DOHH2 (cell line): ENCODE results near the gene SLC16A6.
"Not testable (repeated sequence)": the region's sequence is repeated elsewhere in the genome, so short reads cannot be mapped to it uniquely, and the experiment has no call there.

Experiments
- H3F3A ChIP-seq: fragments of 200-600 bp; sonication (generic), shearing (Covaris generic); 2 replicates; pipeline ENCODE4 v1.6.0; 2016; ENCODE audit warnings: antibody characterized with exemption, mild to moderate bottlenecking; ENCODE audit not compliant: control insufficient read depth, insufficient read depth
- H3K27ac ChIP-seq: fragments of 200-600 bp; sonication (generic); 2 replicates; pipeline ENCODE4 v1.5.1; 2014; ENCODE audit warnings: low read depth, mild to moderate bottlenecking, low read length, moderate library complexity
- H3K27me3 ChIP-seq: fragments of 200-600 bp; sonication (generic); 2 replicates; pipeline ENCODE4 v1.6.1; 2014; ENCODE audit warnings: mild to moderate bottlenecking, low read length, mixed read lengths; ENCODE audit not compliant: control insufficient read depth
- H3K36me3 ChIP-seq: fragments of 200-600 bp; sonication (generic); 2 replicates; pipeline ENCODE4 v1.6.1; 2014; ENCODE audit warnings: mild to moderate bottlenecking, low read length, moderate library complexity, mixed read lengths; ENCODE audit not compliant: control insufficient read depth
- H3K4me1 ChIP-seq: fragments of 200-600 bp; sonication (generic); 2 replicates; pipeline ENCODE4 v1.6.1; 2014; ENCODE audit warnings: mild to moderate bottlenecking, low read length, mixed read lengths; ENCODE audit not compliant: control insufficient read depth
- H3K4me2 ChIP-seq: fragments of 200-600 bp; sonication (generic); 2 replicates; pipeline ENCODE4 v1.6.0; 2014; ENCODE audit warnings: mild to moderate bottlenecking, low read length, moderate library complexity
- H3K4me3 ChIP-seq: fragments of 200-600 bp; sonication (generic); 2 replicates; pipeline ENCODE4 v1.5.1; 2014; ENCODE audit warnings: mild to moderate bottlenecking, low read length, mixed read lengths
- H3K79me2 ChIP-seq: fragments of 200-600 bp; sonication (generic); 2 replicates; pipeline ENCODE4 v1.6.1; 2014; ENCODE audit warnings: mild to moderate bottlenecking, low read length, mixed read lengths; ENCODE audit not compliant: control insufficient read depth
- H3K9me2 ChIP-seq: fragments of 200-600 bp; sonication (generic); replicated peaks from 2 replicates; pipeline ENCODE4 v1.6.1; 2014; ENCODE audit warnings: mild to moderate bottlenecking, low read length, mixed read lengths; ENCODE audit not compliant: control insufficient read depth
- H3K9me3 ChIP-seq: fragments of 200-600 bp; sonication (generic); 2 replicates; pipeline ENCODE4 v1.6.1; 2014; ENCODE audit warnings: antibody characterized with exemption, low read length, mixed read lengths; ENCODE audit not compliant: control insufficient read depth, insufficient read depth
- H4K20me1 ChIP-seq: fragments of 200-600 bp; sonication (generic); 2 replicates; pipeline ENCODE4 v1.6.0; 2014; ENCODE audit warnings: low read depth, mild to moderate bottlenecking, antibody characterized with exemption, low read length, moderate library complexity; ENCODE audit not compliant: control insufficient read depth, insufficient read depth
- EZH2phosphoT487 ChIP-seq: fragments of 200-600 bp; sonication (generic); IDR thresholded peaks from 2 replicates; pipeline ENCODE4 v1.6.1; 2017; ENCODE audit warnings: borderline replicate concordance, mild to moderate bottlenecking, antibody characterized with exemption, low read length, moderate library complexity, mixed read lengths
- TF ChIP-seq, protein P1 (sequence below): fragments of 200-600 bp; sonication (generic); IDR thresholded peaks from one replicate; pipeline ENCODE4 v1.5.1; 2014; ENCODE audit warnings: antibody characterized with exemption, mild to moderate bottlenecking, low read depth, low read length; ENCODE audit not compliant: poor library complexity, severe bottlenecking

Gene SLC16A6

DNA sequence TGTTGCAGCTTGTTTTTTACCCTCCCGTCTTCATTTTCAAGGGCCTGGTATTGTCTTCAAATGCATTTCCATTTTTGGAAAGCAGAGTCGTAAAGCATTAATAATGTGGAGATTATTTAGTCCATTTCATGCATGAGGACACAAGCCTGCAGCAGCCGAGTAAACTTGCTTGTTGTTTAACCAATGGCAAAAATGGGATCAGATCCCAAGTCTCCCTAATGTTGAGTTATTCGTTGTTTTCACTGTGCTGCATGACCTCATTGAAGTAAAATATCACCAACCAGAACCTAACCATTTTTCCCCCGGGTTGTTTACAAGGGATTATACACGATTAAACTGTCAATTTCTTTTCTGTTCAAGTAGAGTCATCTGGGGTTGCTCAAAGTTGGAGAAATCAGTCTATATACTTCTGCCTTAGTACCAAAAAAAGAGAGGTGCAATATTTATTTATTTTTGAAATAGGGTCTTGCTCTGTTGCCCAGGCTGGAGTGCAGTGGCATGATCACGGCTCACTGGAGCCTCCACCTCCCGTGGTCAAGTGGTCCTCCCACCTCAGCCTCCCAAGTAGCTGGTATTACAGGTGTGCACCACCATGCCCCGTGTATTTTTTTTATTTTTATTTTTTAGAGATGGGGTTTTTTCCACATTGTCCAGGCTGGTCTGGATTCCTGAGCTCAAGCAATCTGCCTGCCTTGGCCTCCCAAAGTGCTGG, 30.7 kb downstream of the SLC16A6 start:
- Histone ChIP-seq H3F3A (peaks cover 45% of the 10 kb centered on the region), H4K20me1 (no peaks in the 10 kb centered on the region), H3K9me3 (no peaks in the 10 kb centered on the region), H3K4me3 (peak overlapping the region; percentile 72), H3K36me3 (peaks cover 48% of the 10 kb centered on the region), H3K9me2 (no peaks in the 10 kb centered on the region), H3K4me1 (peaks cover 82% of the 10 kb centered on the region), H3K4me2 (peak overlapping the region; percentile 91), H3K27ac (peak overlapping the region; percentile 97), H3K79me2 (peaks cover 35% of the 10 kb centered on the region), H3K27me3 (no peaks in the 10 kb centered on the region)
- TF ChIP-seq EZH2phosphoT487, result no peak

DNA sequence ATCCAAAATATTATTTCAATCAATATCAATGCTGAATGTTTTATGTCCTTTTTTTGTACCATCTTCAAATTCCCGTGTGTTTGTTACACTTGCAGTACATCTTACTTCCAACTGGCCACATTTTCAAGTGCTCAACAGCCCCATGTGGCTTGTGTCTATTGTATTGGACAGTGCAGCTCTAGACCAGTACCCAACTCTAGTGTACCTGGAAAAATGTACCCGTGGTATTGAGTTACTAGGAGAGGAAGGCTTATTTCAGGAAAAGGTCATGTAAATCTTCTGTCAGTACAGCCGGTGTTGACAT, 31.3 kb downstream of the SLC16A6 start:
- peaks cover 50% of the 10 kb centered on the region for H3F3A ChIP-seq

DNA sequence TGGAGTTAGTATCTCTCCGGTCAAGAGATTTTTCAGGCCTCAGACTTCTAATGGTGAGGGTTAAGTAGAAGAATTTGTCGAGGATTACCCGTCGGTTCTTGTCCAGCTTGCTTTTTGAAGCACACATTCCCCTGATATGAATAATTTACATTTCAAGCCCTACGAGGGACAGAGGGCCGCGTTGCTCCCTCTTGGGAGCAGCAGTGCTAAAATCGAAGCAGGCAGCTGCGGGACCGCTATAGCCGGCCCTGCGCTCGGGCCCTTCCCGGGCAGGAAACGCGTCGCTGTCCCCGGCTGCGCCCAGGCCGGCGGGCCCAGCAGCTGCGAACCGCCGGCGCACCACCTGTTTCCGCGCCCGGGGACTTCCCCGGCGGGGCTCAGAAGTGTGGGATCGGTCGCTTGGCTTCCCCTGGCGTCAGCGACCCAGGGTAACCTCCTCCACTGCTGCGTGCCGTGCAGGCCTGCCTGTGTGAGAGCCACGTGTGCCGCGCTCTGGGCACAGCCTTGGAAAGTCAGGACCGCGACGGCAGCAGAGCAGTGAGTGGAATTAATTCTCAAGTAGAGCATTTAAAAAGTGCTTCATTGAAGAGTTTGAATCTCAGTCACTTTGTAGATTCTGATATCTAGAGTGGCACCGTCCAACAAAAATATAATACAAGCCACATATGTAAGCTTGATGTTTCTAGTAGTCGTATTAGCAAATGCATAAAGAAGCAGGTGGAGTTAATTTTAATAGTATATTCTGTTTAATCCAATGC, 31.9 kb downstream of the SLC16A6 start:
- H3F3A ChIP-seq, result peaks cover 48% of the 10 kb centered on the region
- H3K79me2 ChIP-seq, result peaks cover 46% of the 10 kb centered on the region
- peak overlapping the region; percentile 72 for H3K4me3 ChIP-seq
- H4K20me1 ChIP-seq, H3K27me3 ChIP-seq, H3K9me2 ChIP-seq, H3K9me3 ChIP-seq: not testable (repeated sequence)
- H3K4me1 ChIP-seq, result peaks cover 92% of the 10 kb centered on the region
- peak overlapping the region; percentile 97 for H3K27ac ChIP-seq
- H3K4me2 ChIP-seq, result peak overlapping the region; percentile 91
- H3K36me3 ChIP-seq, result peaks cover 59% of the 10 kb centered on the region

More for the DNA sequence above, 31.3 kb downstream of the SLC16A6 start:
- not testable (repeated sequence) for H3K9me3 ChIP-seq, H4K20me1 ChIP-seq, H3K27me3 ChIP-seq, H3K9me2 ChIP-seq
- H3K27ac ChIP-seq, result peak overlapping the region; percentile 97
- peak overlapping the region; percentile 72 for H3K4me3 ChIP-seq
- peaks cover 88% of the 10 kb centered on the region for H3K4me1 ChIP-seq
- H3K36me3 ChIP-seq, result peaks cover 54% of the 10 kb centered on the region
- peaks cover 41% of the 10 kb centered on the region for H3K79me2 ChIP-seq
- peak overlapping the region; percentile 91 for H3K4me2 ChIP-seq

DNA sequence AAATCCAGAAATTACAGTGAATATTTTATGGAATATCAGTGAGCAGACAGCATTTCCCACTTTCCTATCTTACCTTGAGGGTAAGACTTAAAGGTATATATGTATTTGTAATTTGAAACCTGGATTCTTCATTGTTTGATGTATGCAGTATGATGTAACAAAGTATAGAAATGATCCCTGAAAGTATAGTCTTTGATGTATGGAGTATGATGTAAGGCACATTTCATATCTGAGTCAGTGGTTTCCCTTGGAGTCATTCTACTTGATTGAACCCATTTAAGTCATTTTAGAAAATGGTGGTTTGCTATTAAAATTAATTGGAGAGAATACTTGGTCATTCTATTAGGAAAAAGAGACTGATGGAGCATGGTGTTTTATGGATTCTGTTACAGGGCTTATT, 33.0 kb downstream of the SLC16A6 start:
- Histone ChIP-seq H3K27me3 (no peaks in the 10 kb centered on the region), H3K27ac (peak overlapping the region; percentile 97), H3K36me3 (peaks cover 60% of the 10 kb centered on the region), H3K9me2 (no peaks in the 10 kb centered on the region), H3K9me3 (no peaks in the 10 kb centered on the region), H3K79me2 (peaks cover 46% of the 10 kb centered on the region), H3K4me2 (peak overlapping the region; percentile 84), H3F3A (peaks cover 48% of the 10 kb centered on the region), H4K20me1 (no peaks in the 10 kb centered on the region), H3K4me1 (peaks cover 94% of the 10 kb centered on the region), H3K4me3 (peak overlapping the region; percentile 22)
- no peak for TF ChIP-seq EZH2phosphoT487
- TF ChIP-seq, protein P1, sequence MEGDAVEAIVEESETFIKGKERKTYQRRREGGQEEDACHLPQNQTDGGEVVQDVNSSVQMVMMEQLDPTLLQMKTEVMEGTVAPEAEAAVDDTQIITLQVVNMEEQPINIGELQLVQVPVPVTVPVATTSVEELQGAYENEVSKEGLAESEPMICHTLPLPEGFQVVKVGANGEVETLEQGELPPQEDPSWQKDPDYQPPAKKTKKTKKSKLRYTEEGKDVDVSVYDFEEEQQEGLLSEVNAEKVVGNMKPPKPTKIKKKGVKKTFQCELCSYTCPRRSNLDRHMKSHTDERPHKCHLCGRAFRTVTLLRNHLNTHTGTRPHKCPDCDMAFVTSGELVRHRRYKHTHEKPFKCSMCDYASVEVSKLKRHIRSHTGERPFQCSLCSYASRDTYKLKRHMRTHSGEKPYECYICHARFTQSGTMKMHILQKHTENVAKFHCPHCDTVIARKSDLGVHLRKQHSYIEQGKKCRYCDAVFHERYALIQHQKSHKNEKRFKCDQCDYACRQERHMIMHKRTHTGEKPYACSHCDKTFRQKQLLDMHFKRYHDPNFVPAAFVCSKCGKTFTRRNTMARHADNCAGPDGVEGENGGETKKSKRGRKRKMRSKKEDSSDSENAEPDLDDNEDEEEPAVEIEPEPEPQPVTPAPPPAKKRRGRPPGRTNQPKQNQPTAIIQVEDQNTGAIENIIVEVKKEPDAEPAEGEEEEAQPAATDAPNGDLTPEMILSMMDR, result no peak

DNA sequence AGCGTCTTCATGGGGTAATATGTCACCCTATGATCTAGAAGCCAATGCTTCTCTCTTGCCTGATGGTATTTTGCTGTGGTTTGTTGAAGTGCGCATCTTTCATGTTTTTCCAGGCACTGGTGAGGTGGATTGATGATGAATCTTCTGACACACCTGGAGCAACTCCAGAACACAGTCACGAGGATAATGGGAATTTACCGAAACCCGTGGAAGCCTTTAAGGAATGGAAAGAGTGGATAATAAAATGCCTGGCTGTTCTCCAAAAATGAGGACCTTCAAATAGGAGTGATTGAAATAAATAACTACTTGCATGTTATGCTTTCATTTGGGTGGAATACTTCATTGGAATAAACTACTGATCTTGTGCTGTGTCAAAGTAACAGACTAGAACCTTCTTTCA, 34.2 kb downstream of the SLC16A6 start:
- Histone ChIP-seq H3K36me3 (peaks cover 72% of the 10 kb centered on the region), H3K4me3 (peak overlapping the region; percentile 69), H3K4me1 (peaks cover 99% of the 10 kb centered on the region), H3K4me2 (peak overlapping the region; percentile 84), H3K79me2 (peaks cover 52% of the 10 kb centered on the region), H3F3A (peaks cover 53% of the 10 kb centered on the region), H3K27ac (peak overlapping the region; percentile 97)
- not testable (repeated sequence) for H4K20me1 ChIP-seq, H3K9me2 ChIP-seq, H3K9me3 ChIP-seq, H3K27me3 ChIP-seq
